ENCODE results near the gene ROBO1.

ROBO1 gene

DNA sequence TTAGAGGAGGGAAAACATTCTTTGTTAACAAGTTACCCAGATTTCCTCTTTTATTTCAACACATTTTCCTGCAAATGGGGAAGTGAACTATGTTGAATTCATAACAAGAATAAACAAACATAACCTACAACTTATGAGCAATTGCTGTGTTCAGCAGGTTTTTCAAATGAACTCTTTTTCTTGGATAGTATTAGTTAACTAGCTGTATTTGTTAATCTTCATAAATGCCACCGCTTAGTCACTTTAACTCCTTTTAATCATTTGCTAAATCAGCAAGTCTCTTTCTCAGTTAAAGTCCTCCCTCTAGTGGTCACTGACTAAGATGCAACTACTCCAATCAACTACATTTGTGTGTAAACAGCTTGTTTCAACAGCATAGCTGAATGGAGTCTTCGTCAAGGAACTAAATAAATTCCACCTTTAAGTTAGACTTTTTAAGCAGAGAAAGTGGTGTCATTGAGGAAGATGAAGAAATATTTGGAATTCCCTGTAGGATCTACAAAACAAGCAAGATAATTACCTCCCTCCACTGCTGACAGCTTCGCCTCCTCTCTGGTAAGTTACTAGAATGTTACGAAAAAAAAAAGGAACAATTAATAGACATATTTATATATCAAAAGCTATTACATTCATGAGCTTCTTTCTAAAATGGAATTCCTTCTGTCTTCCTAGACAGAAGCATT is 1122.0 kb downstream of the ROBO1 start:
- DNase-seq, result peak; percentile 54

DNA sequence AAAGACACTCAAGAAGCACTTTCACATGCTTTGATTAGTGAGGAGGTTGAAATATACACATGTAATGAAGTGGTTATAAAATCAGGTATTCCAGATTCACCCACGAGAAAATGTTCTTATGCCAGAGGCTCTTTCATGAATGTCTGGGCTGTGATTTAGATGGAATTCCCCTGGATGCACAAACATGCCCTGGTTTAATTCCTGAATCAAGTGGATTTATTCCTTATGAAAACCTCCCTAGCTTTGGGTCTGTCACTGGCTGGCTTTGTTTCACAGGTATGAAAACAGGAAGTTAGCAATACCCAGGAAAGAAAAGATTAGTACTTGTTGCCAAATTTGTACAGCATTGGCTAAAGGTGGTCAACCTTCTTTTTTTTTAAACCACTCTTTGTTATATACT is 1123.0 kb downstream of the ROBO1 start:
- DNase-seq, result no peak

- no peak for DNase-seq
Observed at GRCh38 chr3:78642226-78643035, 1125.4 kb downstream of the ROBO1 start.

- no peak for DNase-seq
Observed at GRCh38 chr3:78641703-78642102, 1126.1 kb downstream of the ROBO1 start.

DNA sequence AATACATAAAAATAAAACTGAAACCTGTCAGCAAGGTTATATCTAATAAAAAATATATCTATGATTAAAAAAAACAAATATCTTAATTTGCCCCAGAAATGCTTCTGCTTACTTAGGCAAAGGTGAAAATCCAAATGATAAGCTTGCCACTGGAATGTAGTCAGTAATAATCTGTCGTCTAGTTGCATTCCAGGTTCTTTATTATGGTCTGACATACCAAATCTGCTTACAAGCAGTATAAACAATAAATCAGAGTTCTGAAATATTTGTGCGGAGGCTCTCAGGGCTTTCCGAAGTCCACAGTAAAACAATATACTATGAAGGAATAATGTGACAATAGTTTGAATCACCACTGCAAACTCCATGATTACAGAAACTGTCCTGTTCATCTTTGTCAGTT is 1133.5 kb downstream of the ROBO1 start:
- no peak for DNase-seq

- DNase-seq, result no peak
Observed at GRCh38 chr3:78633626-78634025, 1134.2 kb downstream of the ROBO1 start.

GRCh38 chr3:78632925-78633553 is 1134.8 kb downstream of the ROBO1 start:
- no peak for DNase-seq

DNA sequence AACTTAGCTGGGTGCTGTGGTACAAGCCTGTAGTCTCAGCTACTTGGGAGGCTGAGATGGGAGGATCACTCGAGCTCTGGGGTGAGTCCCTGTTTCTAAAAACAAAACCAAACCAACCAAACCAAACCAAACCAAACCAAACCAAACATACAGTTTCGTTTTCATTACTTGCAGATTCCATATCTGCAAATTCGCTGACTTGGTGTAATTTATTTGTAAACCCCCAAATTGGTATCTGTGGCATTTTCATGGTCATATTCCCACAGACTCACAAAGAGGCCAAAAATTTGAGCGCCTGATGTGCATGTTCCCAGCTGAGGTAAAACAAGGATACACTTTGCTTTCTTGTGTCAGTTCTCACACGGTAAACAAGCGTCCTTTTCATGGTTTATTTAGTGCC is 1138.3 kb downstream of the ROBO1 start:
- DNase-seq, result no peak

- DNase-seq, result no peak
Observed at GRCh38 chr3:78621061-78621716, 1146.6 kb downstream of the ROBO1 start.

GRCh38 chr3:78614486-78614885 is 1153.3 kb downstream of the ROBO1 start:
- no peak for DNase-seq

- peak; percentile 91 for DNase-seq
Observed at GRCh38 chr3:78613421-78613879, 1154.3 kb downstream of the ROBO1 start.

DNA sequence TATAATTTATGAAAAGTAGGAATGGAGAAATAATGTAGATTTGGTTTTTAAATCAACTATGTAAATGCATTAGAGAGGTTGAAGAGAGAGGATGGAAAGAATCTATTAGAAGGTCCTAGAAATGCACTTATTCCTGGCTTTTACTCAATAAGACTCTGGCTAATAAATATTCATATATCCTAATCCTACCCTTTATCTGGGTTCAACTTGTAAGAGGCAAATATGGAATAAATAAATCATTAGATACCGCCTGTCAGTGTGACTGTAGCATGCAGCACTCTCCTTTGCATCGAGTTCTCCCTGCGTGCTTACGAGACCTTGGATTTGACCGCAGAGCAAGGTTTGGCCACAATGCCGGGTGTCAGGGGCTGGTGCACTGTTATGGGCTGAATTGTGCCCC is 1156.5 kb downstream of the ROBO1 start:
- DNase-seq, result no peak

- no peak for DNase-seq
Observed at GRCh38 chr3:78610462-78611125, 1157.2 kb downstream of the ROBO1 start.

DNA sequence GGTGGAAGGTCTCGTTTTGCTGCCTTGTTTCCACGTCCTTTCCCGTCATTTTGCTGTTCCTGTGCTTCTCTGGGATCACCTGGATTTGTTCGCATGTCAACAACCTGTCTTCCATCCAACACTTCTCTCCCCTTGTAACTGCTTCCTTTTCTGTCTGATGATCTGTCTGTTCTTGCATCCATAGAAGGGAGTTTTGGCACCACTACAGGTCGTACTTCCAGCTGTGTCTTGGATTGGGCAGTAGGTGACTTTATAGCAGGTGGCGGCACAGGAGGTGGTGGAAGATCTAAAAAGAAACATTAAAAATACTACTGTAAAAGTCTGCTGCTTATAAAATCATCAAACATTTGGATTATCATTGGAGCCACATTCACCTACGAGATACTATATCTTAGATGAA is 1161.0 kb downstream of the ROBO1 start:
- no peak for DNase-seq

DNA sequence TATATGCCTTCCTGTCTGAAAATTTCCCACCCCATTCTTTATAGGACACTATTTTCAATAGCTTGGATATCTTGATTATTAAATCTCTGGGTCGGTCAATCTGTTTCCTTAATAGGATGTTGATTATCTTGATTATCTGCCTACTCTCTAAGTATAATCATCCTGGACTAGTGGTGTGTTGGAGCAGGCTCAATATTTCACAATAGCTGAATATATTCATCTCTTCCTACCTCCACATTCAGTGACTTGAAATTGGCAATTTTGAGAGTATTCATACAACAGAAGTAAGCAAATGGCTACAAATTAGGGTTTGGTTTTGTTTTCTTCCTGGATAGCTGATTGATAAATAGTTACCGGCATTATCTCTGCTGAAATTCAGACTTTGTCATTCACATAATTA is 1162.6 kb downstream of the ROBO1 start:
- DNase-seq, result no peak

GRCh38 chr3:78604341-78604740 is 1163.5 kb downstream of the ROBO1 start:
- DNase-seq, result no peak

DNA sequence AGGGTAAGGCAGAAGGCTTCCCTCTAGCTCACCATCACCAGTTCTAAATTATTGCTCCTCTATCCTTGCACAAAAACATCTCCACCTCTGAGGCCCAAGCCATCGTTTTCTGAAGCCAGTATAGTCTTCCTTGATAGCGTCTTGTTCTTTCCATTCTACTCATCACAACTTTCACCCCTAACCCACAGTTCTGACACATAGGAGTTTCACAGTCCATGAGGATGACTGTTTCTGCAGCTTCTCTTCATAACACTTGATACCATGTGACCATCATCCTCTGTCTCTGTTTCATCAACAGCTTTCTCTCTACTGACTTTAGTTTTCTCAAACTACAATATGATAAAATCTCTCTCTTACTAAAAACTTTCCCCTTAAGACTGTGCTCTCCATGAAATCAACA is 1166.5 kb downstream of the ROBO1 start:
- DNase-seq, result no peak

DNA sequence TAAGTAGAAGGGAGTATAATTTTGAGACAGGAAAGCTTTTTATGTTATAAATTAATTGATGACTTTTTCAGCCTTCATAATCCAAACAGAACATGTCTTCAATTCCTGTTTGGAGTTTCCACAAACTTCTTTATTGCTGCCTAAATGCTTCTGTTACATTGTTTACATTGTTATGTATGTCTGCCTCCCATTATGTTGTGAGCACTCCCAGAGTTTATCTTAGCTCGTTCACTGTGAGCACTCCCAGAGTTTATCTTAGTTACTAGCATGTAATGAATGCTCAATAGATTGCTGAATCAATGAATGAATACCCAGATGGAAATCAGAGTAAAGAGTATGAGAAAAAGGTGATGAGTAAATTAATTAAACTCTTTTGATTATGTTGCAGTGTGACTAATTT is 1178.0 kb downstream of the ROBO1 start:
- DNase-seq, result no peak

DNA sequence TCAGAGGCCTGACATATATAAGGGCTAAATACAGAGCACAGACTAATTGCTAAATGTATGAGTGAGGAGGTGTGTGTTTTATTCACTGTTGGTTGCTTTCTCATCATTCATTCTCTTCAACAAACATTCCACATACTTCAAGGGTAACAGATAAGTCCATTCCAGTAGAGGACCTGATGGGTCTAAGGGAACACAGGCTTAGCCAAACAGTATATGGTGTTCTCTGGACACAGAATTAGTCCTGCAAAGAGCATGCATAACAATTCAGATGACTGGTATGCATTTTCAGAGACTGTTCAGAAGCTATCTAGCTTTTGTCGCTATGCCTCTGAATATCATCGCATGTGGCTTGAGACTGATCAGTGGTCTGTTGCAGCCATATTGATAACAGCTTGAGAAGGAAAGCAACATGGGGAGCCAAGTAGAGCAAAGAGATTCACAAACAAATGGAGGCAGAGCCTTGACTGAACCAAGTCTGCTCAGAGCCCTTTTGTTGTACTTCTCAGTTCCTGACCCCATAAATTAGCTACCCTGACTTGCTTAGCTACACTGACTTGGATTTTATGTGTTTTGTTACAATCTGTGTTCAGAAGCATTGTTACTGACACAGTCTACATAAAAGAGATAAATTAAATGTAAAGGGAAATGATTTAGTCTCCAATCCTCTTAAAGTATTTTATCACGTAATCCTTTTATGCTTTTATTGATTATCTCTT is 1178.7 kb downstream of the ROBO1 start:
- DNase-seq, result no peak

- DNase-seq, result no peak
Observed at GRCh38 chr3:78580681-78581080, 1187.1 kb downstream of the ROBO1 start.

GRCh38 chr3:78571486-78571885 is 1196.3 kb downstream of the ROBO1 start:
- no peak for DNase-seq

DNA sequence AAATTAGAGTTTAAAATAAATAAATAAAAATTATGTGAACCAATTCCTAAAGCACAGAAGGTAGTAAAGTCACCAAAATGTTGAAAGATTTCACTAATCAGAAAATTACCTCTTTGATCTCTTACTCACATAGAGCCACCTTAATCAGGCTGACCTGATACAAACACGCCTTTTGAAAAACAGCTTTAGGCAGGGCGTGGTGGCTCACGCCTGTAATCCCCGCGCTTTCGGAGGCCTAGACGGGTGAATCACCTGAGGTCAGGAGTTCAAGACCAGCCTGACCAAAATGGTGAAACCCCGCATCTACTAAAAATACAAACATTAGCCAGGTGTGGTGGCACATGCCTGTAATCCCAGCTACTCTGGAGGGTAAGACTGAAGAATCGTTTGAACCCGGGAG is 1197.3 kb downstream of the ROBO1 start:
- no peak for DNase-seq

All from NCI-H1105 treated with DMSO at 0.1 percent for 48 hours (cell line).